GM21825 (cell line): ENCODE data around the gene FIGLA.

Source experiments
- ATAC-seq: cut with Tn5 transposase; IDR thresholded peaks from one replicate; pipeline ENCODE4 v1.9.1; 2021; ENCODE audit warnings: mild to moderate bottlenecking, moderate library complexity; ENCODE audit not compliant: unreplicated experiment

Gene FIGLA

GRCh38 chr2:70776266-70776665 lies 14.2 kb downstream of the FIGLA start:
- no peak for ATAC-seq

- no peak for ATAC-seq
Observed at GRCh38 chr2:70775141-70775540, 15.3 kb downstream of the FIGLA start.

GRCh38 chr2:70772486-70773155 lies 17.8 kb downstream of the FIGLA start:
- no peak for ATAC-seq

GRCh38 chr2:70771446-70771845 lies 19.0 kb downstream of the FIGLA start:
- ATAC-seq = peak; percentile 48

- ATAC-seq = no peak
Observed at GRCh38 chr2:70769450-70769849, 21.0 kb downstream of the FIGLA start.

GRCh38 chr2:70768590-70769085 lies 21.8 kb downstream of the FIGLA start:
- no peak for ATAC-seq

- no peak for ATAC-seq
Observed at GRCh38 chr2:70767699-70768589, 22.5 kb downstream of the FIGLA start, which contains the start of gene ADD2. ADD2 (minus strand) TSS chr2:70768200; CDS start chr2:70706408, 61,792 bp downstream.

GRCh38 chr2:70767079-70767698 lies 23.3 kb downstream of the FIGLA start:
- no peak for ATAC-seq

GRCh38 chr2:70766357-70767078 lies 23.9 kb downstream of the FIGLA start:
- ATAC-seq = no peak

- no peak for ATAC-seq
Observed at GRCh38 chr2:70765507-70765906, 24.9 kb downstream of the FIGLA start.

- no peak for ATAC-seq
Observed at GRCh38 chr2:70759446-70759845, 31.0 kb downstream of the FIGLA start.

- ATAC-seq = no peak
Observed at GRCh38 chr2:70757966-70758365, 32.5 kb downstream of the FIGLA start.

- ATAC-seq = no peak
Observed at GRCh38 chr2:70757360-70757759, 33.1 kb downstream of the FIGLA start.

- ATAC-seq = no peak
Observed at GRCh38 chr2:70756128-70756527, 34.3 kb downstream of the FIGLA start.

GRCh38 chr2:70753902-70754301 lies 36.5 kb downstream of the FIGLA start:
- ATAC-seq = no peak

- no peak for ATAC-seq
Observed at GRCh38 chr2:70753031-70753430, 37.4 kb downstream of the FIGLA start.

- ATAC-seq = no peak
Observed at GRCh38 chr2:70752396-70752795, 38.0 kb downstream of the FIGLA start.

GRCh38 chr2:70751881-70752280 lies 38.6 kb downstream of the FIGLA start:
- no peak for ATAC-seq

- ATAC-seq = no peak
Observed at GRCh38 chr2:70750320-70750719, 40.1 kb downstream of the FIGLA start.

GRCh38 chr2:70748002-70748784 lies 42.2 kb downstream of the FIGLA start:
- ATAC-seq = no peak
